Left lobe of liver (tissue), 2 donors: ENCODE data around the gene SLC1A7. TPM values are rescaled to one million over a fixed set of nuclear protein-coding genes. Genes with fewer than 3 reads are reported as not detected.
A peak's percentile ranks its signal among the peaks of the same experiment; 100 is the strongest.

ENCODE experiments used
- ATAC-seq: fragments of 200-7000 bp; cut with Tn5 transposase; one replicate; pipeline ENCODE4 v1.9.1; 2020; ENCODE audit warnings: mild to moderate bottlenecking, moderate library complexity
- DNase-seq: peaks from one replicate; pipeline ENCODE4 v3.0.0-alpha.2; 2020; ENCODE audit warnings: low spot score
- total RNA-seq: library from RNA; stranded (reverse); gene quantifications from one replicate; pipeline ENCODE4 v1.2.1, GENCODE V29; 2021
- donor health status: DM: no; HTN: no; CAD: no; lungs with moderate emphysema.
- donor health status: DM: no; HTN: yes; CAD: no.

SLC1A7 gene
- total RNA-seq, 1 donor from 2014 or later: 0.35 TPM

DNA sequence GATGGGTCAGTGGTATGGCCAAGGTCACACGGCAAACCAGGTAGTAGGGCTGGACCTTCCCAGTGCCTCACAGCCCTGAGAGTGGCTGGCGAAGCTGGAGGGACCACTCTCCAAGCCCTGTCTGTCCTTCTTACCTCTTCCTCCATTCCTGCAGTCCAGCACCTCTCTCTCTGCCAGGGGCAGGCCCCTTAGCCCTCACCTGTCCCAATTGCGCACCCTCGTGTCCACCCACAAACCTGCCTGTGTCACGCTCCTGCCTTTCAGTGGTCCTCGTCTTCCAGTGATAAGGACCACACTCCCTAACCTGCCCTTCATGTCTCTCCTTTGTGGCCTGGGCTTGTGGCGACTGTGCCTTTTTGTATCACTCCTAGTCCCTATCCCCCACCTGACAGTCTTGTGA, 77.0 kb downstream of the SLC1A7 start:
- ATAC-seq (no peak), DNase-seq (no peak)

DNA sequence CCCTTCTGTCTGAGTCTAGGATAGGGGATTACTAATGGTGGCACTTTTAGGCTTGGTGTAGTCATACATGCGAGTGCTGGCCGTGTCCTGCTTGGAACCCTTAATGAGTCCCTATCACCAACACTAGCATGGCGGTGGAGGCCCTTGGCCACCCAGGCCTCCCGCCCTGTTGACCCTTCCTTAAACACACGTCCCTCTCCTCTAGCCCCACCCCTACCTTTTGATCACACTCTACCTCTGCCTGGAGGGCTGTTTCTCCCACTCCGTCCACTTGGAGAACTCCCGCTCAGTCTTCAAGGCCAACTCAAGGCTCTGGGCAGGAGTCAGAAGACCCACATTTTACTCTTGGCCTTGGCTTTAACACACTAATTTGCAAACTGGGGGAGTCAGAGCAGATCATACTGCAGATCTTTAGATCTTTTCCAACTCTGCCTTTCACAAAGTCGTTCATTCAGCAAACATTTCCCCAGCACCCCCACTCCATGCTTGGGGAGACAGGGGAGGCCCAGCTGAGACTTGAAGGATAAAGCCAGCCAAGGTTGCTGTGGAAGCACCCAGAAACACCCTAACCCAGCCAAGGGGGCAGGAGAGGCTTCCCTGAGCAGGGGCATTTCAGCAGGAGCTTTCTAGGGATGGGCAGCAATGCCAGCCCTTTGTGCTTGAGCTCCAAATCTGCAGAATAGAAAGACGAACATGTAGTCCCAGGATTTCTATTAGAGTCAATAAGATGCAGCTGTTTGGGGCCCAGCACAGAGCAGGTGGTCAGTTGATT, 78.5 kb downstream of the SLC1A7 start:
- DNase-seq (no peak), ATAC-seq (no peak)

- DNase-seq: no peak
- no peak for ATAC-seq
Observed at GRCh38 chr1:53062708-53063591, 79.5 kb downstream of the SLC1A7 start.

GRCh38 chr1:53061859-53062707, 80.4 kb downstream of the SLC1A7 start, which contains the start of gene PODN:
Gene PODN, plus strand, starts transcription at chr1:53062213. Its CDS starts 7,643 bp downstream, at chr1:53069856.
- no peak for DNase-seq
- peak; percentile 23 for ATAC-seq

GRCh38 chr1:53061123-53061858, 81.1 kb downstream of the SLC1A7 start:
- ATAC-seq (peak; percentile 7), DNase-seq (no peak)

DNA sequence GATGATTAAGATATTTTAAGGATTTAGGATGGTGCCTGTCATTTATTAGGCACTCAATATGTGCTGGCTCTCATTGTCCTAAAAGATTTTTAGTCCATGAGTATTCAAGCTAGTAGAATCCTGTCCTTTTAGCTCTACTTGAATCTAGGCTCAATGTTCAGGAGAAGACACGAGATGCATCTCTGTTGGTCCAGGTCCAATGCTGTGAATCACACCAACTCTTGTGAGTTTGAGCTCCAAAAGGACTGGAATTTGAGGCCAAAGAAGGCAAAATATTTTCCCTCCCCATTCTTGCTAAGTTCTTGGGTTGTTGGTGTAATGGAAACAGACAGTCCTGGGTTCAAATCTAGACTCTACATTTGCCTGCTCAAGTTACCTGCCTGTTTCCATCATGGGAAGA, 81.9 kb downstream of the SLC1A7 start:
- no peak for ATAC-seq

GRCh38 chr1:53057127-53057526, 85.3 kb downstream of the SLC1A7 start:
- ATAC-seq: no peak
- no peak for DNase-seq

More for the DNA sequence above, 81.9 kb downstream of the SLC1A7 start:
- DNase-seq: no peak

GRCh38 chr1:53051676-53052075, 90.8 kb downstream of the SLC1A7 start:
- DNase-seq (no peak), ATAC-seq (no peak)

- ATAC-seq (no peak), DNase-seq (no peak)
Observed at GRCh38 chr1:53050310-53050709, 92.1 kb downstream of the SLC1A7 start.

GRCh38 chr1:53049574-53049967, 92.9 kb downstream of the SLC1A7 start:
- ATAC-seq (no peak), DNase-seq (no peak)

GRCh38 chr1:53048960-53049573, 93.4 kb downstream of the SLC1A7 start:
- no peak for ATAC-seq
- no peak for DNase-seq

DNA sequence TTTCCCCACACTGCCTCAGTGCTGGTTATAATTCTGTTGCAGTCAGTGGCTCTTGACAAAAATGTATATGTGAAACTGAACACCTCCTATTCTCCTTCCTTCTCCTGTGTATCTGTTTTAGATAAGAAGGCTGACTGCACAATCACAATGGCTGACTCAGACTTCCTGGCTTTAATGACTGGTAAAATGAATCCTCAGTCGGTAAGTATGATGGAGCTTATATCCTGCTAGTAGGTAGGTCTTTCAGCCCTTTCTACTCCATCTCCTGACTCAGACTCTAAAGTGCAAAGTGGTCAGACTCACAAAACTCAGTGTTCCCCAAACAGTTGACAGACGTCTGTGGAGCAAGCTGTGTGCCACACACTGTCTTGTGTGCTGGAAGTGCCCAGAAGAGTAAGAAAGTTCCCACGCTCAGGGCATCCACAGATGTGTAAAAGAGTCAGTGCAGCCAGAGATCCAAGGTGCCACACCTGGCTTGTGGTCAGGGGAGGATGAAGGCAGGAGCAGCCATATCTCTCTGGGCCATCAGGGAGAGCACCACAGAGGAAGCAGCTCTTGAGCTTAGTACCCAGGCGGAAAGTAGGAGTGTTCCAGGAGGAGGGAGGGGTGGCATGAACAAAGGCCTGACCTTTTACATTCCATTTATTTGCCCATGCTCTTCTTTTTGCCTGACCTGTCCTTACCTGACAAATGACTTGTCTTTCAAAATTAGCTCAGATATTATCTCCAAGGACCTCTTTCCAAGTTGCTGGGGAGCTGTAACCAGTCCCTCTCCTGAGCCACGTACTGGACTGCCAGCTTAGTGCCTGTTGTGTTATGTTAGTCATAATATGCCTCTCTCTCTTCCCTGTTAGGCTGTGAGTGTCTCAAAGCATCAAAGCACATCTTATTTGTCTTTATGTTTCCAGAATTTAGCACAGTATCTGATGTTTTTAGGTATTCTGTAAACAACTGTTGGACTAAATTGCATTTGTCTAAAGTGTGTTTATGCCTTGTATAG, 94.4 kb downstream of the SLC1A7 start:
- DNase-seq: no peak
- peak; percentile 16 for ATAC-seq

DNA sequence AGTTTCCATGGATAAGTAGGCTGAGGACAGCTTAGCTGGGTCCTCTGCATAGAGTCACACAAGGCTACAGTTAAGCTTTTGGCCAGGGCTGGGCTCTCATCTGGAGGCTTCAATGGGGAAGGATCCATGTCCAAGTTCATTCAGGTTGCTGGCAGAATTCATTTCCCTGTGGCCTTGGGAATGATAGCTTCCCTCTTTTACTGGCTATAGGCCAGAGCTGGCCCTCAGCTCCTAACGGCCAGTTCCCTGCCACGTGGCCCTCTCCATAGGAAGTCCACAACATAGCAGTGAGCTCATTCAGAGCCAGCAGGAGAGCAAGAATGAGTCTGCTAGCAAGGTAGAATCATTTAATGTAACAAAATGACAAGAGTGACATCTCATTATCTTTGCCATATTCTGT, 95.5 kb downstream of the SLC1A7 start:
- DNase-seq (peak; percentile 58), ATAC-seq (peak; percentile 81)

DNA sequence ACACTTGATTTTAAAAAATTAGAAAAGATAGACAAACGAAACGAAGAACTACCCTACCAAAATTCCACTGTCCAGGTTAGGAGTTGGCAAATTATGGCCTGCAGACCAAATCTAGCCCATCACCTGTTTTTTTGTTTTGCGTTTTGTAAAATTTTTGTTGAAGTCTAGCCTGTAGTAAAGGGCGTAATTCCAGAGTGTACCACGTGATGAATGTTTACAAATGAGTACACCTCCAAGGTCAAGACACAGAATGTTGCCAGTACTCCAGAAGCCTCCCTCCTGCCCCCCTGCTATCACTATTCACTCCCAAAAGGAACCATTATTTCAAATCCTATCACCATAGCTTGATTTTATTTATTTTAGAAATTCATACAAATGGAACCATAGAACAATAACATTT, 97.5 kb downstream of the SLC1A7 start:
- DNase-seq: no peak
- no peak for ATAC-seq

DNA sequence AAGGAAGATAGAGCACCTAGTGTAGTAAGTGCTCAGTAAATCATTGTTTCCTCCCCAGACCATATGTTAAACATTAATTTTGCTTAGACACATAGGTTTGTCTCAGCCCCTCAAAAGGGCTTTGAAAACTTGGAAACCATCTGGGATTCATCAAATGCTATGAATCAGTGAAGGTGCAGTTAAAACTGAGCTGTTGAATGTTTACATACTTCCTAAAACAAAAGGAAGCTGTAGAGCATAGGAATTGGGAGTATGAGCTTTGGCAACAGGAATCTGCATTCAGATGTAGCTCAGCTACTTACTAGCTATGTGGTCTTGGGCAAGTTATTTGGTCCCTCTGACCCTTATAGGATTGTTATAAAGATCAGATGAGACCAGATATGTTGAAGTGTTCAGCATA, 99.2 kb downstream of the SLC1A7 start:
- ATAC-seq (no peak), DNase-seq (no peak)

GRCh38 chr1:53038566-53038965, 103.9 kb downstream of the SLC1A7 start:
- no peak for DNase-seq
- no peak for ATAC-seq
